ENCODE measurements around the gene IRF2BP2. TPM values are rescaled to one million over a fixed set of nuclear protein-coding genes. Genes with fewer than 3 reads are reported as not detected.

Gene IRF2BP2
- total and polyA plus RNA-seq, 2 of the 13 experiments (the other 11 are each of a cell fraction or from before 2014, with no cell fraction given): 140 to 147 TPM

DNA sequence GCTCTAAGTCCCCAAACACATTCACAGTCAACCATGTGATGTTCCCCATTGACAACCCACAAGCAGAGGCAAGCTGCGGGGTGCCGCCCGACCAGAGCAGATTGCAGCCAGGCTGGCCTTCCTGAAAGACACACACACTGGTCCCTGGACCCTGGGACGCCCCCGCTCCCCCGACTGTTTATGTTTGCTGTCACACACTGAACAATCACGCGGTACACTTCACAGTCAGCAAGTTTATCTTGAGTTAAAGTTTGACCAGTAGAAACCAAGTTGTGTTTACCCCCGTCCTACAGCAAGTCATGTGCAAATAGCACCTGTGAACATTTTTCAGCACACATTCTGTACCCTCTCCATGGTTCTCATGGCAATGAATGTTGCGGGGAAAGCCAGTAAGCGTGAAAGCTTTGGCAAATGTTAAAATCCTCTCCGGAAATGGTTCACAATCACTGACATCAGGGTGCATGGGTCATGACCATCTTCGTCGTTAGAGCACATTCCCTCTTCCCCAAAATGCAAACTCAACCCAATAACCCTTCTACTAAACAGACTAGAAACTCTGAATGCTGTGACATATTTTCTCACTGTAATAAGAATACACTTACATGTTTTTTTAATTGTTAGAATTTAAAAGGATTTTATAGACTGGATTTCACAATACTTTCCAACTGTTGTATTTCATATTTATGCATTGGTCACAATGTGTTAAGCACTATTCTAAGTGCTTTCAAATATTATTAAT is 33.3 kb upstream of the IRF2BP2 start (continued):
- TF ChIP-seq ZNF276 (CRISPR knock-in tag; IDR thresholded peaks at IDR 0.05; ENCODE audit: low read depth): 0 out of 2 replicates have a peak, but pooled peaks have one; percentile 72
- TF ChIP-seq ZNF441 (CRISPR knock-in tag; IDR thresholded peaks at IDR 0.05; ENCODE audit: borderline replicate concordance): 0 out of 2 replicates have a peak, but pooled peaks have one; percentile 61
- no peak for TF ChIP-seq ZNF20 (CRISPR knock-in tag; IDR thresholded peaks at IDR 0.05)
- no peak; the same call in 1 of the 2 replicates for TF ChIP-seq CEBPG (CRISPR knock-in tag; IDR thresholded peaks at IDR 0.05)
- peak; percentile 55; the same call in 1 of the 2 replicates for TF ChIP-seq ZIK1 (CRISPR knock-in tag; IDR thresholded peaks at IDR 0.05; ENCODE audit: borderline replicate concordance, low read depth)
- TF ChIP-seq KAT7 (CRISPR knock-in tag; IDR thresholded peaks at IDR 0.05; ENCODE audit: borderline replicate concordance): peak; percentile 82; the same call in 1 of the 2 replicates
- no peak for TF ChIP-seq SRF (IDR thresholded peaks at IDR 0.05; ENCODE audit: low read depth, low read length)
- TF ChIP-seq SP140L (CRISPR knock-in tag; IDR thresholded peaks at IDR 0.05; ENCODE audit: borderline replicate concordance): no peak; the same call in 1 of the 2 replicates
- TF ChIP-seq, protein P1, sequence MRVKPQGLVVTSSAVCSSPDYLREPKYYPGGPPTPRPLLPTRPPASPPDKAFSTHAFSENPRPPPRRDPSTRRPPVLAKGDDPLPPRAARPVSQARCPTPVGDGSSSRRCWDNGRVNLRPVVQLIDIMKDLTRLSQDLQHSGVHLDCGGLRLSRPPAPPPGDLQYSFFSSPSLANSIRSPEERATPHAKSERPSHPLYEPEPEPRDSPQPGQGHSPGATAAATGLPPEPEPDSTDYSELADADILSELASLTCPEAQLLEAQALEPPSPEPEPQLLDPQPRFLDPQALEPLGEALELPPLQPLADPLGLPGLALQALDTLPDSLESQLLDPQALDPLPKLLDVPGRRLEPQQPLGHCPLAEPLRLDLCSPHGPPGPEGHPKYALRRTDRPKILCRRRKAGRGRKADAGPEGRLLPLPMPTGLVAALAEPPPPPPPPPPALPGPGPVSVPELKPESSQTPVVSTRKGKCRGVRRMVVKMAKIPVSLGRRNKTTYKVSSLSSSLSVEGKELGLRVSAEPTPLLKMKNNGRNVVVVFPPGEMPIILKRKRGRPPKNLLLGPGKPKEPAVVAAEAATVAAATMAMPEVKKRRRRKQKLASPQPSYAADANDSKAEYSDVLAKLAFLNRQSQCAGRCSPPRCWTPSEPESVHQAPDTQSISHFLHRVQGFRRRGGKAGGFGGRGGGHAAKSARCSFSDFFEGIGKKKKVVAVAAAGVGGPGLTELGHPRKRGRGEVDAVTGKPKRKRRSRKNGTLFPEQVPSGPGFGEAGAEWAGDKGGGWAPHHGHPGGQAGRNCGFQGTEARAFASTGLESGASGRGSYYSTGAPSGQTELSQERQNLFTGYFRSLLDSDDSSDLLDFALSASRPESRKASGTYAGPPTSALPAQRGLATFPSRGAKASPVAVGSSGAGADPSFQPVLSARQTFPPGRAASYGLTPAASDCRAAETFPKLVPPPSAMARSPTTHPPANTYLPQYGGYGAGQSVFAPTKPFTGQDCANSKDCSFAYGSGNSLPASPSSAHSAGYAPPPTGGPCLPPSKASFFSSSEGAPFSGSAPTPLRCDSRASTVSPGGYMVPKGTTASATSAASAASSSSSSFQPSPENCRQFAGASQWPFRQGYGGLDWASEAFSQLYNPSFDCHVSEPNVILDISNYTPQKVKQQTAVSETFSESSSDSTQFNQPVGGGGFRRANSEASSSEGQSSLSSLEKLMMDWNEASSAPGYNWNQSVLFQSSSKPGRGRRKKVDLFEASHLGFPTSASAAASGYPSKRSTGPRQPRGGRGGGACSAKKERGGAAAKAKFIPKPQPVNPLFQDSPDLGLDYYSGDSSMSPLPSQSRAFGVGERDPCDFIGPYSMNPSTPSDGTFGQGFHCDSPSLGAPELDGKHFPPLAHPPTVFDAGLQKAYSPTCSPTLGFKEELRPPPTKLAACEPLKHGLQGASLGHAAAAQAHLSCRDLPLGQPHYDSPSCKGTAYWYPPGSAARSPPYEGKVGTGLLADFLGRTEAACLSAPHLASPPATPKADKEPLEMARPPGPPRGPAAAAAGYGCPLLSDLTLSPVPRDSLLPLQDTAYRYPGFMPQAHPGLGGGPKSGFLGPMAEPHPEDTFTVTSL (CRISPR knock-in tag; IDR thresholded peaks at IDR 0.05; ENCODE audit: borderline replicate concordance): peak; percentile 99
- TF ChIP-seq ZNF605 (CRISPR knock-in tag; IDR thresholded peaks at IDR 0.05): peak; percentile 93
- TF ChIP-seq, protein P2, sequence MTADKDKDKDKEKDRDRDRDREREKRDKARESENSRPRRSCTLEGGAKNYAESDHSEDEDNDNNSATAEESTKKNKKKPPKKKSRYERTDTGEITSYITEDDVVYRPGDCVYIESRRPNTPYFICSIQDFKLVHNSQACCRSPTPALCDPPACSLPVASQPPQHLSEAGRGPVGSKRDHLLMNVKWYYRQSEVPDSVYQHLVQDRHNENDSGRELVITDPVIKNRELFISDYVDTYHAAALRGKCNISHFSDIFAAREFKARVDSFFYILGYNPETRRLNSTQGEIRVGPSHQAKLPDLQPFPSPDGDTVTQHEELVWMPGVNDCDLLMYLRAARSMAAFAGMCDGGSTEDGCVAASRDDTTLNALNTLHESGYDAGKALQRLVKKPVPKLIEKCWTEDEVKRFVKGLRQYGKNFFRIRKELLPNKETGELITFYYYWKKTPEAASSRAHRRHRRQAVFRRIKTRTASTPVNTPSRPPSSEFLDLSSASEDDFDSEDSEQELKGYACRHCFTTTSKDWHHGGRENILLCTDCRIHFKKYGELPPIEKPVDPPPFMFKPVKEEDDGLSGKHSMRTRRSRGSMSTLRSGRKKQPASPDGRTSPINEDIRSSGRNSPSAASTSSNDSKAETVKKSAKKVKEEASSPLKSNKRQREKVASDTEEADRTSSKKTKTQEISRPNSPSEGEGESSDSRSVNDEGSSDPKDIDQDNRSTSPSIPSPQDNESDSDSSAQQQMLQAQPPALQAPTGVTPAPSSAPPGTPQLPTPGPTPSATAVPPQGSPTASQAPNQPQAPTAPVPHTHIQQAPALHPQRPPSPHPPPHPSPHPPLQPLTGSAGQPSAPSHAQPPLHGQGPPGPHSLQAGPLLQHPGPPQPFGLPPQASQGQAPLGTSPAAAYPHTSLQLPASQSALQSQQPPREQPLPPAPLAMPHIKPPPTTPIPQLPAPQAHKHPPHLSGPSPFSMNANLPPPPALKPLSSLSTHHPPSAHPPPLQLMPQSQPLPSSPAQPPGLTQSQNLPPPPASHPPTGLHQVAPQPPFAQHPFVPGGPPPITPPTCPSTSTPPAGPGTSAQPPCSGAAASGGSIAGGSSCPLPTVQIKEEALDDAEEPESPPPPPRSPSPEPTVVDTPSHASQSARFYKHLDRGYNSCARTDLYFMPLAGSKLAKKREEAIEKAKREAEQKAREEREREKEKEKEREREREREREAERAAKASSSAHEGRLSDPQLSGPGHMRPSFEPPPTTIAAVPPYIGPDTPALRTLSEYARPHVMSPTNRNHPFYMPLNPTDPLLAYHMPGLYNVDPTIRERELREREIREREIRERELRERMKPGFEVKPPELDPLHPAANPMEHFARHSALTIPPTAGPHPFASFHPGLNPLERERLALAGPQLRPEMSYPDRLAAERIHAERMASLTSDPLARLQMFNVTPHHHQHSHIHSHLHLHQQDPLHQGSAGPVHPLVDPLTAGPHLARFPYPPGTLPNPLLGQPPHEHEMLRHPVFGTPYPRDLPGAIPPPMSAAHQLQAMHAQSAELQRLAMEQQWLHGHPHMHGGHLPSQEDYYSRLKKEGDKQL (CRISPR knock-in tag; IDR thresholded peaks at IDR 0.05; ENCODE audit: low read depth): peak; percentile 99
- TF ChIP-seq NFE2L1 (CRISPR knock-in tag; IDR thresholded peaks at IDR 0.05; ENCODE audit: borderline replicate concordance): no peak
- TF ChIP-seq U2AF2 (IDR thresholded peaks at IDR 0.05; ENCODE audit: low read depth, low read length): 0 out of 2 replicates have a peak, but pooled peaks have one; percentile 45
- peak; percentile 89 for TF ChIP-seq HNF4G (IDR thresholded peaks at IDR 0.05; ENCODE audit: borderline replicate concordance, low read depth, low read length)
- TF ChIP-seq HNF4G (CRISPR knock-in tag; IDR thresholded peaks at IDR 0.05; ENCODE audit: borderline replicate concordance, low read depth): peak; percentile 92
- TF ChIP-seq HMG20A (CRISPR knock-in tag; IDR thresholded peaks at IDR 0.05; ENCODE audit: borderline replicate concordance): peak; percentile 98

Measured in HepG2 (cell line).